ENCODE data around the gene TPSAB1.

The TPSAB1 gene

GRCh38 chr16:1281517-1281916 is 41.0 kb downstream of the TPSAB1 start:
- H3K36me3 ChIP-seq (ENCODE audit: control insufficient read depth, insufficient read depth, low read length) = no peaks in the 10 kb centered on the region
- no peak overlapping the region for H3K27ac ChIP-seq (ENCODE audit: low read depth, low read length, severe bottlenecking)
- WGBS, 2 experiments (ENCODE audit: insufficient coverage in 2 of 2) = 87 to 95% methylated on average over 13 to 14 of the region's 16 CpGs
- no peak overlapping the region for H3K4me3 ChIP-seq (ENCODE audit: extremely low read depth, insufficient read depth, low read length, poor library complexity, severe bottlenecking)
- no peaks in the 10 kb centered on the region for H3K9me3 ChIP-seq (ENCODE audit: control insufficient read depth, low read length)
- peaks cover 8% of the 10 kb centered on the region for H3K4me1 ChIP-seq (ENCODE audit: control insufficient read depth, insufficient read depth, low read length, poor library complexity, severe bottlenecking)

GRCh38 chr16:1282324-1282973 is 41.9 kb downstream of the TPSAB1 start:
- H3K36me3 ChIP-seq (ENCODE audit: control insufficient read depth, insufficient read depth, low read length) = no peaks in the 10 kb centered on the region
- H3K4me3 ChIP-seq (ENCODE audit: extremely low read depth, insufficient read depth, low read length, poor library complexity, severe bottlenecking) = no peak overlapping the region
- no peak overlapping the region for H3K27ac ChIP-seq (ENCODE audit: low read depth, low read length, severe bottlenecking)
- no peaks in the 10 kb centered on the region for H3K9me3 ChIP-seq (ENCODE audit: control insufficient read depth, low read length)
- WGBS, 2 experiments (ENCODE audit: insufficient coverage in 2 of 2) = 86 to 96% methylated on average over 9 to 15 of the region's 17 CpGs
- H3K4me1 ChIP-seq (ENCODE audit: control insufficient read depth, insufficient read depth, low read length, poor library complexity, severe bottlenecking) = peaks cover 8% of the 10 kb centered on the region

GRCh38 chr16:1283296-1283695 is 42.8 kb downstream of the TPSAB1 start:
- no peaks in the 10 kb centered on the region for H3K36me3 ChIP-seq (ENCODE audit: control insufficient read depth, insufficient read depth, low read length)
- WGBS, 2 experiments (ENCODE audit: insufficient coverage in 2 of 2) = 57% methylated on average over 16 to 17 of the region's 17 CpGs
- peaks cover 8% of the 10 kb centered on the region for H3K4me1 ChIP-seq (ENCODE audit: control insufficient read depth, insufficient read depth, low read length, poor library complexity, severe bottlenecking)
- H3K9me3 ChIP-seq (ENCODE audit: control insufficient read depth, low read length) = no peaks in the 10 kb centered on the region
- H3K4me3 ChIP-seq (ENCODE audit: extremely low read depth, insufficient read depth, low read length, poor library complexity, severe bottlenecking) = no peak overlapping the region
- H3K27ac ChIP-seq (ENCODE audit: low read depth, low read length, severe bottlenecking) = no peak overlapping the region

- H3K27ac ChIP-seq (ENCODE audit: low read depth, low read length, severe bottlenecking) = no peak overlapping the region
- WGBS, 2 experiments (ENCODE audit: insufficient coverage in 2 of 2) = 83 to 92% methylated on average over 10 to 13 of the region's 16 CpGs
- H3K36me3 ChIP-seq (ENCODE audit: control insufficient read depth, insufficient read depth, low read length) = no peaks in the 10 kb centered on the region
- H3K9me3 ChIP-seq (ENCODE audit: control insufficient read depth, low read length) = no peaks in the 10 kb centered on the region
- H3K4me1 ChIP-seq (ENCODE audit: control insufficient read depth, insufficient read depth, low read length, poor library complexity, severe bottlenecking) = peaks cover 8% of the 10 kb centered on the region
- no peak overlapping the region for H3K4me3 ChIP-seq (ENCODE audit: extremely low read depth, insufficient read depth, low read length, poor library complexity, severe bottlenecking)
These were observed 43.6 kb downstream of the TPSAB1 start for GRCh38 chr16:1283996-1284616.

GRCh38 chr16:1285669-1286512 is 45.4 kb downstream of the TPSAB1 start:
- Histone ChIP-seq H3K36me3 (ENCODE audit: control insufficient read depth, insufficient read depth, low read length) (no peaks in the 10 kb centered on the region), H3K4me3 (ENCODE audit: extremely low read depth, insufficient read depth, low read length, poor library complexity, severe bottlenecking) (no peak overlapping the region), H3K9me3 (ENCODE audit: control insufficient read depth, low read length) (no peaks in the 10 kb centered on the region), H3K27ac (ENCODE audit: low read depth, low read length, severe bottlenecking) (no peak overlapping the region), H3K4me1 (ENCODE audit: control insufficient read depth, insufficient read depth, low read length, poor library complexity, severe bottlenecking) (peaks cover 13% of the 10 kb centered on the region)
- WGBS, 2 experiments (ENCODE audit: insufficient coverage in 2 of 2) = 86% methylated on average over 32 to 35 of the region's 38 CpGs

- Histone ChIP-seq H3K36me3 (ENCODE audit: control insufficient read depth, insufficient read depth, low read length) (no peaks in the 10 kb centered on the region), H3K9me3 (ENCODE audit: control insufficient read depth, low read length) (no peaks in the 10 kb centered on the region), H3K4me1 (ENCODE audit: control insufficient read depth, insufficient read depth, low read length, poor library complexity, severe bottlenecking) (peaks cover 13% of the 10 kb centered on the region), H3K4me3 (ENCODE audit: extremely low read depth, insufficient read depth, low read length, poor library complexity, severe bottlenecking) (no peak overlapping the region), H3K27ac (ENCODE audit: low read depth, low read length, severe bottlenecking) (no peak overlapping the region)
- WGBS, 2 experiments (ENCODE audit: insufficient coverage in 2 of 2) = 82 to 90% methylated on average over 22 to 24 of the region's 25 CpGs
These were observed 46.1 kb downstream of the TPSAB1 start for GRCh38 chr16:1286513-1287094.

- no peak overlapping the region for H3K4me3 ChIP-seq (ENCODE audit: extremely low read depth, insufficient read depth, low read length, poor library complexity, severe bottlenecking)
- H3K36me3 ChIP-seq (ENCODE audit: control insufficient read depth, insufficient read depth, low read length) = no peaks in the 10 kb centered on the region
- whole genome bisulfite sequencing, 2 experiments (ENCODE audit: insufficient coverage in 2 of 2) = 80 to 82% methylated on average over 33 to 39 of the region's 40 CpGs
- no peak overlapping the region for H3K27ac ChIP-seq (ENCODE audit: low read depth, low read length, severe bottlenecking)
- H3K4me1 ChIP-seq (ENCODE audit: control insufficient read depth, insufficient read depth, low read length, poor library complexity, severe bottlenecking) = peaks cover 12% of the 10 kb centered on the region
- H3K9me3 ChIP-seq (ENCODE audit: control insufficient read depth, low read length) = no peaks in the 10 kb centered on the region
These were observed 47.6 kb downstream of the TPSAB1 start for GRCh38 chr16:1287982-1288670.

- Histone ChIP-seq H3K9me3 (ENCODE audit: control insufficient read depth, low read length) (no peaks in the 10 kb centered on the region), H3K27ac (ENCODE audit: low read depth, low read length, severe bottlenecking) (no peak overlapping the region), H3K36me3 (ENCODE audit: control insufficient read depth, insufficient read depth, low read length) (no peaks in the 10 kb centered on the region), H3K4me3 (ENCODE audit: extremely low read depth, insufficient read depth, low read length, poor library complexity, severe bottlenecking) (no peak overlapping the region), H3K4me1 (ENCODE audit: control insufficient read depth, insufficient read depth, low read length, poor library complexity, severe bottlenecking) (peaks cover 8% of the 10 kb centered on the region)
- 42 to 62% methylated on average over 13 to 17 of the region's 20 CpGs for WGBS, 2 experiments (ENCODE audit: insufficient coverage in 2 of 2)
These were observed 48.4 kb downstream of the TPSAB1 start for GRCh38 chr16:1288813-1289476.

GRCh38 chr16:1289477-1289866 is 49.0 kb downstream of the TPSAB1 start:
- H3K27ac ChIP-seq (ENCODE audit: low read depth, low read length, severe bottlenecking) = no peak overlapping the region
- H3K36me3 ChIP-seq (ENCODE audit: control insufficient read depth, insufficient read depth, low read length) = no peaks in the 10 kb centered on the region
- no peak overlapping the region for H3K4me3 ChIP-seq (ENCODE audit: extremely low read depth, insufficient read depth, low read length, poor library complexity, severe bottlenecking)
- peaks cover 5% of the 10 kb centered on the region for H3K4me1 ChIP-seq (ENCODE audit: control insufficient read depth, insufficient read depth, low read length, poor library complexity, severe bottlenecking)
- 5 to 7% methylated on average over 10 to 11 of the region's 17 CpGs for WGBS, 2 experiments (ENCODE audit: insufficient coverage in 2 of 2)
- no peaks in the 10 kb centered on the region for H3K9me3 ChIP-seq (ENCODE audit: control insufficient read depth, low read length)

- WGBS, 2 experiments (ENCODE audit: insufficient coverage in 2 of 2) = 13 to 19% methylated on average over 10 to 21 of the region's 22 CpGs
- peaks cover 5% of the 10 kb centered on the region for H3K4me1 ChIP-seq (ENCODE audit: control insufficient read depth, insufficient read depth, low read length, poor library complexity, severe bottlenecking)
These were observed 49.6 kb downstream of the TPSAB1 start for GRCh38 chr16:1290063-1290501.

More at GRCh38 chr16:1290063-1290501, 49.6 kb downstream of the TPSAB1 start:
- Histone ChIP-seq H3K9me3 (ENCODE audit: control insufficient read depth, low read length) (no peaks in the 10 kb centered on the region), H3K27ac (ENCODE audit: low read depth, low read length, severe bottlenecking) (no peak overlapping the region), H3K4me3 (ENCODE audit: extremely low read depth, insufficient read depth, low read length, poor library complexity, severe bottlenecking) (no peak overlapping the region), H3K36me3 (ENCODE audit: control insufficient read depth, insufficient read depth, low read length) (no peaks in the 10 kb centered on the region)
